Hematopoietic multipotent progenitor cell (in vitro differentiated cells): ENCODE data around the gene USP15. TPM values are rescaled to one million over a fixed set of nuclear protein-coding genes. Genes with fewer than 3 reads are reported as not detected.

Source experiments
- DNase-seq, 3 donors: peaks; one replicate each; pipeline ENCODE4 v3.0.0-alpha.2; 2011 to 2015; ENCODE audit warnings: low read depth in 2 of 3, low spot score in 2 of 3
- total RNA-seq: library from RNA; depleted of rRNA; stranded (reverse); fragments of >200 nt; gene quantifications from one replicate; pipeline ENCODE4 v1.2.3, GENCODE V29; 2012

USP15 gene
- total RNA-seq, 1 donor: 106 TPM

DNA sequence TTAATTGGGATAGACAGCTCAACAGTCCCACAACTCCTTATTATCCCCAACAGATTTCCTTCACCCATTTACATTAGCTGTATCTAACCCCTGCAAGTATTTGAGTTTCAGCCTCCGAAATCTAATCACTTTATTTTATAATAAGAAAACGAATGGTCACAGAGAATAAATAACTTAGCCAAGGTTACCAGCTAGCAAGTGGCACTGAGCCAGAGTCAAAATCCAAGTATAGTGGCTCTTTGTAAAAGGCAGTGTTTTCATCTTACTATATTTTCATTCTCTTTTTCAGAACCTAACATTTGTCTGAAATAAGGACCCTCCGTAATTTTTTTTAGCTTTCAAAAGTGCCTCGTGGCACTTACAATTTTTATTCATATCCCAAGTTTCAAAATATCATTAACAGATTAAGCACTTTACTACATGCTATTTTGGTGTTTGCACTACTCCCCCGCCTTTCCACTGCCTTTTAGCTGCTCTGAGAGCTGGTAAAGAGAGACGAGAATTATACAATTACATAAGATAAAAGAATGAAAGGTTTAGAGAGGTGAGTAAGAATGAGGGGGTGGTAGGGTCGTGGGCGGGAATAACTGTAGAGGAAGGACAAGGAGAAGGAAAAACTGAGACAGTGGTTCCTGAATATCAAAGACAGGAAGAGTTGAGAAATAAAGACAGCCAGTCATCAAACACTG, 3.7 kb upstream of the USP15 start:
- DNase-seq: peak in 1 of 3 donors; percentile 20

DNA sequence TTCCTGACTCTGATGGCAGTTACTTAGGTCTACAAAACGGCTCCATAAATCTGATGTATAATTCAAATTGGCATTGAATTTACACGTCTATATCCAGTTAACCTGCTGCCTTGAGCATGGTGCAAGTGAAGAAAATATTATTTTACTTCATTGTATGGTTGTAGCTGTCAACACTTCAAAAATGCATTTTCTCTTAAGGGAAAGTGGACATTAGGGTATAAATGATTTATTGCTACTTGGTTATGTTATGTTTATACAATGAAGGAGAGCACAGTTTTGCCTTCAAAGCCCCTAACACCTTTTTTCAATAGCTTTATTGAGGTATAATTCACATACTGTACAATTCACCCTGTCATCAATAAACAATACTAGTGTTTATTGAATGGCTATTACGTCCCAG, 2.0 kb upstream of the USP15 start:
- no peak for DNase-seq

DNA sequence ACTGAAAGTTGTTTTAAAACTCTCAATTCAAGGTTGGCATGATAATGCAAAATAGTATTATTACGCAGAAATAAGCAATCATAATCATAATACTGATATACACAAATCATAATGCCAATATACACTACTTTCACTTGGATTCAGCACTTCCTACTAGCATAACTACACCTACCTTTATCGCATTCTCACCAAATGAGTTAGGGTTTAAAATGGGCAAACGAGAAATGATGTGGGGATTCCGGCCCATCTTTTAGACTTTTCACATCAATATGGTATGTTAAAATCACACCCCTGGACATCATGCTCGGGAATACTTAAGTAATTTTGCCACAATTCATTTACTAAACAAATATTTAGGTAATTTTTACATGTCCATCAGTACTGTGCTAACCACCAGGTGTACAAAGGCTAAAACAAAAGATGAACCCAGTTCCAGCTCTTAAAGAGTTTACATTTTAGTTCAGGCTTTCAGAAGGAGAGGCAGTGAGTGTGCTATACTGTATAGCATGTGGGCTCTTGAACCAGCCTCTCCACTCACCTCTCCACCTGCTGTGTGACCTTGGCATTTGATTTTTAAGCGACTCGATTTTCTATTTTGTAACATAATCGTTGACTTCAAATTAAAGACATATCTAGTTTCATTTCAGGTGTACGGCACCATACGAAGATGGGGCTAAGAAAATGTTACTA, 1.1 kb upstream of the USP15 start:
- peak in 1 of 3 donors; percentile 35 for DNase-seq

DNA sequence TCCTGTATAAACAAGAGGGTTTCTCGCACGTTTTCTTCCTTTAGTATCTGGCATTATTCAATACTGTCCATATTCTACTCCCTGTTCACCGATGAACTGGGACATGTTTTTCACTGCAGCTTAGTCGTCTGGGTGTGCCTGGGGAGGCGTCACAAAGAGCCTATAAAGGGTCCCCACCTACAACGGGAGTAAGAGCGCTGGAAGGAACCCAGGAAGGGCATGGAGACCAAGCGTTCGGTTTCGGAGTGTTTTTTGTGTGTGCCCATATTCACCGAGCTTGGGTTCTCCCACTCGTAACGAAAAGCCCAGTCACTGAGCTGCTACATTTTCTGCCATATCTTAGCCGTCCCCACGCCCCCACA, 592 bp upstream of the USP15 start:
- no peak for DNase-seq

DNA sequence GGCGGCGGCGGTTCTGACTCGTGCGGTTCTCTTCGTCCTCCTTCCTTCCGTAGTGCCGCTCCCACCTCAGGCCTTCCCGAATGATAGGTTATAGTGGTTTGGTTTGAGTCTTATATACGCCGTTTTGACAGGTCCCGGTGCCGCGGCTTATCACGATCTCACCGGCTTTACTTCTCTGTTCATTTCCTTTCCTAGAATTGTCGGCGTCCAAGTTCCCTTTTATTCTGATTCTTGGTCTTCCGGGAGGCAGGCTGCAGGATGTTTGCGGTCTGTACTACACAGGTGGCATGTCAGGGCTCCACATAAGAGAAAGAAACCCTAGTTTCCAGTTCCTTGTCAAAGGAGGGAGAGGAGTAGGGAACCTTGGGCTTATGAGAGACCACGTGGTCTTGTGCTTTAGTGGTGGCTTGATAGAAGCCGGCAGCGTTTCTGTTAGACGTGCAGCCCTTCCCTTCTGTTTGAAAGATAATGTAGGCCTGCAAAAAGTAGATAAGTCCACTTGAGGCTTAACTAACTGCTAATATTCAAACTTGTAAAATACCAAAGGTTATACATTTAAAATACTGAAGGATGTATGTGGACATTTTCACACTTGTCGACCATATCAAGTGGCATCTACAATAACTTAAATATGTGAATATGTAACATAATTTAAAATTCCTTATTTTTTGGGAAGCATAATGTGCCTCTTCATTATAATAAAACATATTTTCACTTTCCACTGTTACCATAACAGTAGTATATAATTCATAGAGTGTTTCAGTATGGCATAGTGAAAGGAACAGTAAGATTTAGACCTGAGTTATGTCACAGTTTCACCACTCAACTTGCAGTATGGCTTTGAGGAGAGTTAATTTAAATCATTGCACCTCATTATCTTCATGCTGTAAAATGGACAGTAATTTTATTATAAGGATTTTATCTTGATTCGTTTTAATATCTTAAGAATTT, 804 bp downstream of the USP15 start:
- peak; percentile 47 to 99 (median 96) for DNase-seq

DNA sequence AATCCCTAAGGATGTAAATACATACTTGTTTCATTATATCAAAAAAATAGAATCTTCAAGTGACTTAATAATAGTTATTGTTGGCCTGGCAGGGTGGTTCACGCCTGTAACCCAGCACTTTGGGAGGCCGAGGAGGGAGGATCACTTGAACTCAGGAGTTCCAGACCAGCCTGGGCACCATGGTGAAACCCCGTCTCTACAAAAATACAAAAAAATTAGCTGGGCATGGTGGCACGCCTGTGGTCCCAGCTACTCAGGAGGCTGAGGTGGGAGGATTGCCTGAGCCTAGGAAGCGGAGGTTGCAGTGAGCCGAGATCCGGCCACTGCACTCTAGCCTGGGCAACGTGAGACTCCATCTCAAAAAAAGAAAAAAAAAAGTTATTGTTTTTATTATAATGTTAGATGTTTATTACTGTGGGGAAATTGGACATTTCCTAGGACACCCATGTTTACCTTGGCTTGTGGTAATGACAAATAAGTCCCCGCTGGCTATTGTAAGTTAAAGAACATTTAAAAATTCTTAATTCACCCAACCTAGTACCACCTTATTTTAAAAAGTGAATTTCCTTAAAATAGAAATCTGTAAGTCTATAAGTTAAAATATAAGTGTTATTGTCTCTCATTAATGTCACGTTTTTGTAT, 1.8 kb downstream of the USP15 start:
- DNase-seq: no peak

DNA sequence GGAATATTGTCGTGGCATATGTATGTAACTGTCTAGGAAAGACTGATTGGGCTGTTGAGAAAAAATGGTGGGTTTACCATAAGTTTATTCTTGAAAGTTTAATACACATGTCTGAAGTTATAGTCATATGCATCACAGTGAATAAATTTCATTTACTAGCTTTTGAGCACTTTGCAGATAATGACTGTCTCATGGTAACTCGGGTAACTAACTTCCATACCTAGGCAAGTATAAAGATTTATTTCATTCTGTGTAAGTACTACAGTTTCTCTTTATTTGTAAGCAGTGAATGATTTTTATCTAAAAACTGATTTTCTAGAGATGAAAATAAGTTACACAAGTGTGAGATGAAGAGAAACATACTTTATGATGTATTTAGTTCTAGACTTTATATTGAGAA, 3.0 kb downstream of the USP15 start:
- no peak for DNase-seq

DNA sequence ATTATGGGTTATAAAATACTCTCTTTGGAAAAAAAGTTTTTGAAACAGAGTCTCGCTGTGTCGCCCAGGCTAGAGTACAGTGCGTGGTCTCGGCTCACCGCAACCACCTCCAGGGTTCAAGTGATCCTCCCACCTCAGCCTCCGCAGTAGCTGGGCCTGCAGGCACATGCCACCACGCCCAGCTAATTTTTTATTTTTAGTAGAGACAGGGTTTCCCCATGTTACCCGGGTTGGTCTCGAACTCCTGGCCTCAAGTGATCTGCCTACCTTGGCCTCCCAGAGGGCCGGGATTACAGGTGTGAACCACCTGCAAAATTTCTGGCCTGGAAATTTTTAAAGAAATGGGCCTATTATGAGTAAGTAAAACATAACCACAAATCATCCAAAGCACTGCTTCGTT, 3.8 kb downstream of the USP15 start:
- DNase-seq: no peak

DNA sequence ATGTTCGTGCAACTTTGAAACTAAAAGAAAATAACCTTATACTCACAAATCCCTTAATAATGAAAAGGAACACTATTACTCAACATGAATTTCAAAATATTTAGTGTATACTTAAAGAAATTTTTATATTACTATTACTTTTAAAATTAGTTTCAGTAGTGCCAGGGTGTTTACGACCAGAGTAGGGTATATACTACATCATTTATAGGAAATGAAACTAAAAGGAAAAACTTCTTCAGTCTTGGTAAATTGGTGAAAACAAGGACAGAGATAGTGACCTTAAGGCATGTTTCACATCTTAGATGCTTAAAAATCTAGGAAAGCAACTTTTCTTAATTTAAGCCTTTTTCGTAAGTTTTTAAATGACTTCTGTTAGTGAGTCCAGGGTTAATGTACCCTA, 4.5 kb downstream of the USP15 start:
- DNase-seq: no peak

DNA sequence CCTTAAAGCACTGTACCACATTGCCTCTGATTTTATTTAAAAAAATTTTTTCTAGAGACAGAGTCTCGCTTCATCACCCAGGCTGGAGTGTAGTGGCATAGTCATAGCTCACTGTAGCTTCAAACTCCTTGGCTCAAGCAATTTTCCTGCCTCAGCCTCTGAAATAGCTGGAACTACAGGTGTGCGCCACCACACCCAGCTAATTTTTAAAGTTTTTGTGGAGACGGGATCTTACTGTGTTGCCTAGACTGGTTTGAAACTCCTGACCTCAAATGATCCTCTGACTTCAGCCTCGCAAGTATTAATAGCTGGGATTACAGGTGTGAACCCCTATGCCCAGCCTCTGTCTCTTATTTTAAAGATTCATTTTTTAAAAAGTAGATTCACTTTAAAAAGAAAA, 5.3 kb downstream of the USP15 start:
- DNase-seq: no peak

DNA sequence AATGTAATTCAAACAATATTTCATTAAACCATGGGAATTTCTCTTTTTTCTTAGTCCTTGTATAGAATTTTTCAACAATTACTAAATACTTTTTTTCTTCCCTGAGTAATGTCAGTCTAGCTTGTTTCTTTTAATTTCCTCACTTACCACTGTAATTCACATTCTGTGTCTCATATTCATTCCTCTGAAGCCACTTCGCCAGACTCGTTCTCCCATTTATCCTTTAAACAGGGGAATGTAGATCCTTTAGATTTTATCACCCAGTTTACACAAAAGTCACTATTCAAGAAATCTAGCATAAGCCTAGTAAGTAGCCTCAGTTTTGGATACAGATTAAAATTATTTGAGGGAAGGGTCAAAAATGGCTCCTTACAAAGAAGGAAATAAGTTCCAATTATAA, 6.8 kb downstream of the USP15 start:
- DNase-seq: no peak

DNA sequence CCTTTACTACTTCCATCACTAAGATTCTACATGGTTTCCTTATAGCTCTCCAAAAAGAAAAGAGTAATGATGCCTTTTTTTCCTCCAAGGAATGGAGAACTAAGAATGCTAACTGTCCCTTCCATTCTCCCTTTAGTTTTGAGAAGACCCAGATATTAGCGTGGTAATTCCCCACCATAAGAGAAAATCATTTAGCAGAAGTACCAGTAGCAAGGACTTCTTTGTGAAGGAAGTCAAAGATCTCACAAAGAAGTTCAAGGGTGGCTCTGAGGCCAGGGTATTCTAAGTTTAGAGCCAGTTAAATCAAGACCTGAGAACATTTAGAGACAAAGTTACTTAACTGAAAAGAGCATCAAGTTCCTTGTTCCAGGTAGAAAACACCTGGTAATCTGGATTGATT, 7.3 kb downstream of the USP15 start:
- DNase-seq: no peak

DNA sequence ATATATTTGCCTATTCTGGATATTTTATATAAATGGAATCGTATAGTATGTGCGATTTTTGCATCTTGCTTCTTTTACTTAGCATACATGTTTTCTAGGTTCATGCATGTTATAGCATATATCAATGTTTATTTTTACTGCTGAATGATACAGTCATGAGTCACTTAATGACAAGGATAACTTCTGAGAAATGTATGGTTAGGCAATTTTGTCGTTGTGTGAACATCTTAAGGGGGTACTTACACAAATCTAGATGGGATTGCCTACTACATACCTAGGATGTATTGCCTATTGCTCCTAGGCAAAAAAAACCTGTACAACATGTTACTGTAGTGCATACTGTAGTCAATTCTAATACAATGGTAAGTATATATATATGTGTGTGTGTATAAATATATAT, 8.8 kb downstream of the USP15 start:
- DNase-seq: no peak

DNA sequence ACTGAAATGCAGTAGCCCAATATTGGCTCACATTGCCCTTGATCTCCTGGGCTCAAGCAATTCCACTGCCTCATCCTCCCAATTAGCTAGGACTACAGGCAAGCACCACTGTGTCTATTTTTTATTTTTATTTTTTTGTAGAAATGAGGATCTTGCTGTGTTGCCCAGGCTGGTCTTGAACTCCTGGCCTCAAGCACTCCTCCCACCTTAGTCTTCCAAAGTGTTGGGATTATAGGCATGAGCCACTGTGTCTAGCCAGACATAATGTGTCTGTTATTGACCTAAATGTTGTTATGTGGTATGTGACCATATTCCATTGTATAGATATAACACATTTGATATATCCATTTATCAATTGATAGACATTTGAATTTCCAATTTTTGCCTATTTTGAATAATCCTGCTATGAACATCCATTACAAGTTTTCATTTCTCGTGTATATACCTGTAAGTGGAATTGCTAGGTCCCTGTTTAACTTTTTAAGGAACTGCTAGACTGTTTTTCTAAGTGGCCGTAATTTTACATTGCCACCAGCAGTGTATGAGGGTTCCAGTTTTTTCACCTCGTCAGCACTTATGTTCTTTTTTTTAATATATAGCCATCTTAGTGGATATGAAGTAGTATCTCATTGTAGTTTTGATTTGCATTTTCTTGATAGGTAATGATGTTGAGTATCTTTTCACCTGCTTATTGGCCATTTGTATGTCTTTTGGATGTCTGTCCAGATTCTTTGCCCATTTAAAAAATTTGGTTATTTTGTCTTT, 9.4 kb downstream of the USP15 start:
- no peak for DNase-seq

DNA sequence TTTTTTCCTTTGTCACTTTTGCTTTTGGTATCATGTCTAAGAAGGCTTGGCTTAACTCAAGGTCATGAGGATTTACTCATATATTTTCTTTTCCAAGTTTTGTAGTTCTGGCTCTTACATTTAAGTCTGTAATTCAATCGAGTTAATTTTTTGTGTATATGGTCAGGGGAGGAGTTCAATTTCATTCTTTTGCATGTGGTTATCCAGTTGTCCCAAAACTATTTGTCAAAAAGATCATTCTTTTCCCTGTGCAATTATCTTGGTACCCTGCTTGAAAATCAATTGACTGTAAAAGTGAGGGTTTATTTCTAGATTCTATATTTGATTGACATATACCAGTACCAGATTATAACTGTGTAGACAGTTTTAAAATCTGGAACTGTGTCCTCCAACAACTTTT, 10.2 kb downstream of the USP15 start:
- no peak for DNase-seq

DNA sequence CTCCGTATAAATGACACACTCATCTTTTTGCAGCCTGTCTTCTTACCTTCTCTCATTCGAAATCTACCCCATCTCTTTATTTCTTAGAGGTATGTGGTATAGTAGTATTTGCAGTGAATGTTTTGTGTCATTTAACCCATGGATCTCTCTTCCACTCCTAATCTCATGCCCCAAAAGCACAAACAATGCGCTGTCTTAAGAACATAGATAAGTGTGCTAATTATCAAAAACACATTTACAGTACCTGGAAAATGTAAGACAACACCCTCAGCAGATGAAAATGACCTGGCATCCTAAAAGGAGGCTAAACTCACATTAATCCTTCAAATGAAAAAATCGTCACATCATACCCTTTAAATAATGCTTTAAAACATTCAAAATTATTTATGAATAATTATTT, 10.7 kb downstream of the USP15 start:
- no peak for DNase-seq

DNA sequence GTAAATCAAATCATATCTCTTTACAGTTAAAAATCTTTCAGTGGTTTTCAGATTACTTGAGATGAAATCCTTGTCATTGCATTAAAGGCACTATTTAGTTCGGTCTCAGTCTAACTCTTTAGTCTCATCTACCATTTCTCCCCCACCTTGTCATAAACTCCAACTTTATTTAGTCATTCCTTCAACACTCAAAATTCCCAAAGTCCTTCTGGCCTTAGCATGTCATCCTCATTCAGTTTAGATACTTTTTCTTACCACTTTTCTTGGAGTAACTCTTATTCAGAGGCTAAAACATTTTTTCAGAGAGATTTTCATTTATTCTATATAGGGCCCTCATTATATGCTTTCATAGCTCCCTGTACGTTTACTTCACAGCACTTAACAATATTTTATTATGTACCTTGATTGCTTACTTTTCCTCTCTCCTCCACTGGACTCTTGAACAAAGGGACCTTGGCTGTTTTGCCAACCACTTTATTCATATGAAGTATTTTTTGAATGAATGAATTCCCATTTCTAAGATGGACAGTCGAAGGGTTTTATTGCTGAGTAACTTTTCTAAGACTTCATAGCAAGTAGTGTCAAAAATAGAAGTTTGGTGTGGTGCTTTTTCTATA, 12.8 kb downstream of the USP15 start:
- DNase-seq: no peak

DNA sequence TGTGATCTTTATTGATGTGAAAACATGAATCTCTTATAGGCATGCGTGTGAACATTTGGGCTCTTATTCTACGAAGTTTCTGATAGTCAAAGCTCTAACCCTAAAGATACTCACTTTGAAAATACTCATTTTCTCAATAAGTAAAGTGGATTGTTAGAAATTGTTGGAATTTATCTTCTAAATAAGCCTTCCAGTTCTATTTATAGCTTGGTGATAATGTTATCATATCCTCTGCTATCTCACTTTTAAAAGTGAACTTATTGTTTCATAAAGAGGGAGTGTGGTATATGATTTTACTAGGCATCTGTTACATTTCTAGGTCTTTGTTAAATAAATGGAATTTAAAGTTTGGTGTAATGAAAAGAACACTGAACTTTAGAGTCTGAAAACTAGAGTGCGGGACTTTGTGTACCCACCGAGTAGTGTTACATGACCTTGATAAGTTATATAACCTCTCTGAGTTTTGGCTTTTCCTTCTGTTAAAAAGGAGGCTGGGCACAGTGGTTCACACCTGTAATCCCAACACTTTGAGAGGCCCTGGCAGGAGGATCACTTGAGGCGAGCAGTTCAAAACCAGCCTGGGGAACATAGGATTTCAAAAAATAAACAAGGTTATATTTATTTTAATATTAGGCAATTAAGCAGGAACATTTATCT, 13.6 kb downstream of the USP15 start:
- DNase-seq: no peak

DNA sequence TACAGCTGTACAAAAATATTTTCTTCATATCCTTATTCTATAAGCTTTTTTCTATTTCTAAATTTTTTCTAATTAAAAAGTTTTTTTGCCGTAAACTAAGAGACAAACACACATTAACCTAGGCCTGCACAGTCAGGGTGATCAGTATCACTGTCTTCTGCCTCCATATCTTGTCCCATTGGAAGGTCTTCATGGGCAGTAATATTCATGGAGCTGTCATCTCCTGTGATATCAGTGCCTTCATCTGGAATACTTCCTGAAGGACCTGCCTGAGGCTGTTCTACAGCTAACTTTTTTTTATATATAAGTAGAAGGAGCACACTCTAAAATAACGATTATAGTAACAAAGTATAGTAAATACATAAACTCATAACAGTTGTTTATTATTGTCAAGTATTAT, 17.8 kb downstream of the USP15 start:
- DNase-seq: no peak
